Measurements from ENCODE around the gene UBAC2.

The UBAC2 gene

GRCh38 chr13:99303863-99304521 lies 103.3 kb downstream of the UBAC2 start (continued):
- TF ChIP-seq ZNF565 (CRISPR knock-in tag; conservative IDR thresholded peaks at IDR 0.05; ENCODE audit: low read depth) = no peak
- no peak for TF ChIP-seq ISL1 (CRISPR knock-in tag; IDR thresholded peaks at IDR 0.05)

GRCh38 chr13:99304541-99304940 lies 103.9 kb downstream of the UBAC2 start:
- ATAC-seq = no peak
- no peak for TF ChIP-seq TCF4 (CRISPR knock-in tag; IDR thresholded peaks at IDR 0.05; ENCODE audit: borderline replicate concordance)
- no peak for TF ChIP-seq ESRRG (CRISPR knock-in tag; IDR thresholded peaks at IDR 0.05)
- TF ChIP-seq PATZ1 (CRISPR knock-in tag; IDR thresholded peaks at IDR 0.05; ENCODE audit: borderline replicate concordance) = no peak
- no peak for TF ChIP-seq ZC3H10 (CRISPR knock-in tag; IDR thresholded peaks at IDR 0.05)
- no peak for TF ChIP-seq RARB (CRISPR knock-in tag; IDR thresholded peaks at IDR 0.05)
- TF ChIP-seq ARNTL (CRISPR knock-in tag; IDR thresholded peaks at IDR 0.05; ENCODE audit: borderline replicate concordance, low read depth) = no peak
- TF ChIP-seq BACH2 (CRISPR knock-in tag; IDR thresholded peaks at IDR 0.05; ENCODE audit: borderline replicate concordance) = no peak
- TF ChIP-seq ZNF8 (CRISPR knock-in tag; IDR thresholded peaks at IDR 0.05) = no peak
- TF ChIP-seq ISL1 (CRISPR knock-in tag; IDR thresholded peaks at IDR 0.05) = no peak
- no peak for TF ChIP-seq CREB5 (CRISPR knock-in tag; IDR thresholded peaks at IDR 0.05; ENCODE audit: low read depth)
- no peak for TF ChIP-seq TOX (CRISPR knock-in tag; IDR thresholded peaks at IDR 0.05; ENCODE audit: borderline replicate concordance)
- TF ChIP-seq PPARA (CRISPR knock-in tag; IDR thresholded peaks at IDR 0.05; ENCODE audit: borderline replicate concordance) = no peak
- no peak for TF ChIP-seq ZFP3 (CRISPR knock-in tag; IDR thresholded peaks at IDR 0.05)
- no peak for TF ChIP-seq ZFP30 (CRISPR knock-in tag; IDR thresholded peaks at IDR 0.05)
- no peak for TF ChIP-seq CSRNP3 (CRISPR knock-in tag; IDR thresholded peaks at IDR 0.05)
- no peak for TF ChIP-seq TSHZ2 (CRISPR knock-in tag; IDR thresholded peaks at IDR 0.05)
- no peak for TF ChIP-seq OSR1 (CRISPR knock-in tag; IDR thresholded peaks at IDR 0.05)
- TF ChIP-seq POU6F1 (CRISPR knock-in tag; IDR thresholded peaks at IDR 0.05; ENCODE audit: borderline replicate concordance, low read depth) = no peak

- ATAC-seq = no peak
- TF ChIP-seq CSDC2 (CRISPR knock-in tag; IDR thresholded peaks at IDR 0.05) (no peak), ZFP30 (CRISPR knock-in tag; IDR thresholded peaks at IDR 0.05) (no peak), ZNF70 (CRISPR knock-in tag; IDR thresholded peaks at IDR 0.05) (no peak), ESRRG (CRISPR knock-in tag; IDR thresholded peaks at IDR 0.05) (no peak), ISL1 (CRISPR knock-in tag; IDR thresholded peaks at IDR 0.05) (no peak), ARNTL (CRISPR knock-in tag; IDR thresholded peaks at IDR 0.05; ENCODE audit: borderline replicate concordance, low read depth) (no peak), CREB5 (CRISPR knock-in tag; IDR thresholded peaks at IDR 0.05; ENCODE audit: low read depth) (no peak), TCF4 (CRISPR knock-in tag; IDR thresholded peaks at IDR 0.05; ENCODE audit: borderline replicate concordance) (no peak), RARB (CRISPR knock-in tag; IDR thresholded peaks at IDR 0.05) (no peak), TOX (CRISPR knock-in tag; IDR thresholded peaks at IDR 0.05; ENCODE audit: borderline replicate concordance) (no peak), SNAI2 (CRISPR knock-in tag; IDR thresholded peaks at IDR 0.05) (no peak), ZNF8 (CRISPR knock-in tag; IDR thresholded peaks at IDR 0.05) (no peak), ZC3H10 (CRISPR knock-in tag; IDR thresholded peaks at IDR 0.05) (no peak), ZNF565 (CRISPR knock-in tag; conservative IDR thresholded peaks at IDR 0.05; ENCODE audit: low read depth) (no peak)
Measured at GRCh38 chr13:99305158-99305557, 104.5 kb downstream of the UBAC2 start.
